HG03060 (cell line): ENCODE measurements around the gene PFN3.
"Not testable (repeated sequence)": the region's sequence is repeated elsewhere in the genome, so short reads cannot be mapped to it uniquely, and the experiment has no call there.

Experiments used
- ATAC-seq: cut with Tn5 transposase; IDR thresholded peaks from one replicate; pipeline ENCODE4 v1.9.1; 2021; ENCODE audit warnings: low read depth, moderate number of reproducible peaks; ENCODE audit not compliant: unreplicated experiment

The PFN3 gene

DNA sequence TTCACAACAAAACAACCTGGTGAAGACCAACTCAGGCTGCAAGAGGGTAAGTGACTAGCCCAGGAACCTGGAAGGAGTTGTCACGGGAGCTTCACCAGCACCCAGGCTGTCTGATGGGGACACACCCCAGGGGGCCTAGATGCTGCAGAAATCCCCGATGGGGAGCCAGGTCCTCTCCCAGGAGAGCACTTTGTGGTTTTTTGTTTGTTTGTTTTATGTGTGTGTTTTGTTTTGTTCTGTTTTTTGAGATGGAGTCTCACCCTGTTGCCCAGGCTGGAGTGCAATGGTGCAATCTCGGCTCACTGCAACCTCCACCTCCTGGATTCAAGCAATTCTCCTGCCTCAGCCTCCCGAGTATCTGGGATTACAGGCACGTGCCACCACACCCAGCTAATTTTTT is 24.9 kb downstream of the PFN3 start:
- not testable (repeated sequence) for ATAC-seq

DNA sequence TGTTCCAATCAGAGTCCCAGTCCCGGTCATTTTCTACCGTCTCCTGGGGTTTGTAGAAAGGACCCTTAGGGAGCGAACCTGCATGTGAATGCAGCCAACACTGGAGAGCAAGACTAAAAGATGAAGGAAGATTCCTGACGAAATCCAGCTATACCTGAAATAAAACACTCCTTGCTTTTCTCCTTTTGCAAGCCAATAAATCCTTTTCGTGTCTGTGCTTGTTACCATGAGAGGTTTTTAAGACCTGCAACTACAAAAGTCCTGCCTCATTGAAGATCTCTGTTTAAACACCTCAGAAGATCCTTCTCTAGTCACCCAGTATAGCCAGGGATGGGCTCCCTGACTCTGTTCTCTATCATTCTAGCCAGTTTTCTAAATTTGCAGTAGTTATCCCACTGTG is 26.2 kb downstream of the PFN3 start:
- ATAC-seq: no peak

DNA sequence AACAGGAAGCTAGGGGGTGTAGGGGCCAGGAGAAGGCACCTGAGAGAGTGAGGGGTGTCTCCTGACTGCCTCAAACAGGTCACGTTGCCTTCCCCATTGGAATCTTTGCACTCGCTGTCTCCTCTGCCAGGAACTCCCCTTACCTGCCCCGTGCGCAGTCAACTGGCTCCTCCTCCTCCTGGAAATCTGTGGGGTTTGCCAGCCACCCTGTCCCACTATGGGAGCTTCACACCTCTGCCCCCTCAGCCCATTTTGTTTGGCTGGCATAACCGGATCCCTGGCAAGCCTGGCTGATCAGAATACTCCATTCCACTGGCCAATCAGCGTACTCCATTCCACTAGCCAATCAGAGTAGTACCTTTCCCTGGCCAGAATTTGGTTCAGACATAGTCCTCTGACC is 26.7 kb downstream of the PFN3 start:
- no peak for ATAC-seq

DNA sequence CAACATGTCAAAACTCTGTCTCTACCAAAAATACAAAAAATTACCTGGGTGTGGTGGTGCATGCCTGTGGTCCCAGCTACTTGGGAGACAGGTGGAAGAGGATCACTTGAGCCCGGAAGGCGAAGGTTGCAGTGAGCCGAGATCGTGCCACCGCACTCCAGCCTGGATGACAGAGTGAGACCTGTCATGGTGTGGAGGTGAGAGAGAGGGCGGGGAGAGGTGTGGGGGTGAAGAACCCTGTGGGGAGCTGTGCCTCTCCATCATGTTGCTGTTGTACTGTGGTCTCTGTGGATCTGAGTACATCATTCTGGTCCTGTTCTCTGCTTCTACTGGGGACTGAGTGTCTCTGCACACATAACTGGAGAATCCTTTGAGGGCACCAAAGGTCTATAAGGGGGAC is 27.6 kb downstream of the PFN3 start:
- no peak for ATAC-seq

DNA sequence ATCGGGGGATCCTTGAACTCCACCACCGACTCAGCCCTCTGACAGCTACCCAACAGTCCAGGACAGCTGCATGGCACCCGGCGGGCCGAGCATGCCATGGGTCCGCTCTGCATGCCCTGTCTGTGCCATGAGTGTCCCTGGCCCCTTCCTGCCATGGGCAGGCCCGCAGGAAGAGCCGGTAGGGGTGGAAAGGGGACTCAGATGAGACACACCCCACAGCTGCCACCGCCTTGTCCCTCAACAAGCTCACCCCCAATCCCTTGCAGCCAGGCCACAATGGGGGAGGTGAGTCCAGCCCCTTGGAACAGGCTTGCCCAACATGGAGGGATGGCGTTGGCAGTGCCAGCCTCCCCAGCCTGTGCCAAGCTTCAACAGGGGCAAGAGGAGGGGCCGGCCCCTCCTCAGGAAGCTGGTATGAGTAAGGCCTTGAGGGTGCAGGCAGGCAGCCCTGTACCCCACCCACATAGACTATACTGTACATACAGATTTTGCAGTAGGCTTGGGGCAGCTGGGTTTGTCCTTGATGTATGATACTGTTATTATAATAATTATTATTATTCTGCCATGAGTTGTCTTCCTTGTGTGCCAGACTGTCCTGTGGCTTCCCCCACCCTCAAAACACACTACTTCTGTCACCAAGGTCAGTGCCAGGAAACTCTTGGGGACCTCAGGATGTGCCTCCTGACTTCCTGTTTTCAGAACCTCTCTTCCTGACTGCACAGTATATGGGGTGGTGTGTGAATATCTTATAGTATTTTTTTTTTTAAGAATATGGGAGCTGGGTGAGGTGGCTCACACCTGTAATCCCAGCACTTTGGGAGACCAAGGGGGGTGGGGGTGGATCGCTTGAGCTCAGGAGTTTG is 28.2 kb downstream of the PFN3 start:
- ATAC-seq: no peak

- ATAC-seq: no peak
Measured at GRCh38 chr5:177371120-177372033, 29.1 kb downstream of the PFN3 start.

DNA sequence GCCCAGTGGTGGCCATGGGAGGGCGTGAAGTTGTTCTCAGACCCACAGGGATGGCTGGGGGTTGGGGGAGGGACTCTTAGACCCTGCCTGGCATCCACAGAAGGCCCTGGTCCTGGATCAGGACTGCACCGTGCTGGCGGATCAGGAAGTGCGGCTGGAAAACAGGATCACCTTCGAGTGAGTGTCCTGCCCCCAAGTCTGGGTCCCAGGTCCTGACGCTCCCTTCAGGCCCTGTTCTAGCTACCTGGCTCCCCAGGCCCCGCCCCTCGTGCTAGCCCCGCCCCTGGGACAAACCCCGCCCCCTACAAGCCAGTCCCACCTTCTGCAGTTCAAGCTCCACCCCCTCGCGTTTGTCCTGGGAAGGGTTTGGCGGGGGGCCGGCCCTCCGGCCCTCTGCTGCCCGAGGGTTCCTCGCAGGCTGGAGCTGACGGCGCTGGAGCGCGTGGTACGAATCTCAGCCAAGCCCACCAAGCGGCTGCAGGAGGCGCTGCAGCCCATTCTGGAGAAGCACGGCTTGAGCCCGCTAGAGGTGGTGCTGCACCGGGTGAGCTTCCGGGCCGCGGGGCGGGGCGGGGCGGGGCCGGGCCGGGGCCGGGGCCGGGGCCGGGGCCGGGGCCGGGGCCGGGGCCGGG is 29.9 kb downstream of the PFN3 start:
- peak; percentile 51 for ATAC-seq

DNA sequence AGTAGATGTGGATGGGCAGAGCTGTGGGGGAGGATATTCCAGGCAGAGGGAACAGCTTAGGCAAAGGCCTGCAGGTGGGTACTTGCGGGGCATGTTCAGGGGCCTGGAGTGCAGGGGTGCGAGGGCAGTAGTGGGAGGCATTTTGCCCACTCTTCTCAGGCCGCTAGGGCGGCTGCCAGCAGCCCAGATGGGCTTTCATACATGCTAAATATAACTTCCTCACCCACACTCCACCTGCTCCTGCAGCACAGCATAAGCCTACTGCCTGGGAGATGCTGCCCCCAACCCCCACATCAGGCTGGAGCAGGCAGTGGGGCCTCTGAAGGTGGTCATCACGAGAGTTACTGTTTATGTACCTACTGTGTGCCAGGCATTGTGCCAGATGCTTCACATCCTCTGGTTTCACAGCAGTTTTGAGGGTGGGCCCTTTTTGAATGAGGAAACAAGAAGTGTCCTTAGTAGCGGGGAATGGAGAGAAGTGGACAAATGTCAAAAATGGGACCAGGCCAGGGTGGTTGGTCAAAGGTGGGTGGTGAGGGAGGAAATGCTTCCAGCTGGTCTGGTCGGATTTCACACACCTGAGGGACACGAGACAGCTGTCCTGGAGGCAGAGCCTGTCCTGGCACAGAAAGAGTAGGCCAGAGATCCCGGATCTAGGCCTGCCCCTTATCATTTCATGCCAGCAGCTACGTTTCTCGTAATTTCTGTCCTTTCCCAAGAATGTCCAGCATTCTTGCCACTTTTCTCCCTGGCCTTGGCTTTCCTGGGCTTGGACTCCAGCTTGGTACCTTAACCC is 30.6 kb downstream of the PFN3 start:
- no peak for ATAC-seq

DNA sequence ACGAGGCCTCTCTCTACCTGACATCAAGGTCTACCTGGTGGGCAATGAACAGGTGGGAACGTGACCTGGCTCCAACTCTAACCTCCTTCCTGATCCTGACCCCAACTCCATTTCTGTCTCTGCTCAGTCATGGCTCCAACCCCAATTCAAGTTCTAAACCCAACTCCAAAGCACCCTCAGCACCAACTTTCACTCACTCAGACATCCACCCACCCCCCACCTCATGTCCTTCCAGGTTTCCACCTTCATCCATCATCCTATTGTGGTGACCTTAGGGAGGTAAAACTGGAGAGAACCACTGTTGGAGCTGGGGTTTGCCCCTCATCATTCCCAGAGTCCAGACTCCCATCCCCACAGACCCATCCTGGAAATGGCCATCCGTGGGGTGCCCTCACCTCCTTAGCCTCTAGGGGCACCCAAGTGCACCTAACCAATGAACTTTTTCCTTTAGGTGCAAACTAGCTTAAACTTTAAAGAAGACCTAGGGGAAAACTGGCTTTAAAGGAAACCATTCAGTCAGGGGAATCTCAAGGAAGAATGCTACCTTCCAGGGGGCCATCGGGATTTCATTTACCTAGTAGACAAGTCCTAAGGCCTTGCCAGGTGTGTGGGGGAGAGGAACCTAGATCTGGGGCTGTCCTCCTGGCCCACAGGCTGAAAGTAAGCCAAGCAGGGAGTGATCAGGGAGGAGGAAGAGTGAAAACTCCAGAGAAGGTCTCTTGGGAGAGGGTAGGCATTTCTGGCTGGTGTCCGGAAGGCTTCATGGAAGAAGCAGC is 31.4 kb downstream of the PFN3 start:
- no peak for ATAC-seq

DNA sequence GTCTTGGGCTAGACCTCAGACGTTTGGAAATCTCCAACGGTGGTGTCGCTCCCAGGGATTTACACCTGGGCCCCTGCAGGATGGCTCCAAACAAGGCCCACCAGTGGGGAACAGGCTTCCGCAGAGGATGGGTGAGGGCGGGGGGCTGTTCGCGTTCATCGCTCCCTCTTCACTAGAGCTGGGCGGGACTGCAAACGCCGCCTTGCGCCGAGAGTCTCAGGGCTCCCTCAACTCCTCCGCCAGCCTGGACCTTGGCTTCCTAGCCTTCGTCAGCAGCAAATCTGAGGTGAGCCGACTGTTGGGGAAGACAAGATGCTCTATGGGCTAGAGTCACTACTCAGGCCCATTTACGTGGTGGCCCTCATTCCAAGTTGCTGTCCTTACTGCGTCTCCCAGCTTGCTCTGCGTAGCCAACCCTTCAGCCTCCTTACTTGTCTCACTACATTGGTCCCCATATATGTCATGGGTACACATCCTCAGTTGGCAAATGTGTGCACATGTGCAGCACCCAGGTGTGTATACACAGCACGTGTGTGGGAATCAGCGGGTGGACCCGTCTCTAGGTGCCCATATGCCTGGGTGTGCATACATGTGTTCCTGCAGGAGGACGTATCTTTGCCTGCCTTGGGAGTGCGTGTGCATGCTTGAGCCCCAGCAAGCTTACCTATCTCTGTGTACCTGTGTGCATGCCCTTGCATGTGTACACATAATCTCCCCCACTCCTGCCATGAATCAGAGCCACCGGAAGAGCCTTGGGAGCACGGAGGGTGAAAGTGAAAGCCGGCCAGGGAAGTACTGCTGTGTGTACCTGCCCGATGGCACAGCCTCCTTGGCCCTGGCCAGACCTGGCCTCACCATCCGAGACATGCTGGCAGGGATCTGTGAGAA is 32.2 kb downstream of the PFN3 start:
- ATAC-seq: no peak

- no peak for ATAC-seq
Measured at GRCh38 chr5:177367323-177367848, 33.1 kb downstream of the PFN3 start.

DNA sequence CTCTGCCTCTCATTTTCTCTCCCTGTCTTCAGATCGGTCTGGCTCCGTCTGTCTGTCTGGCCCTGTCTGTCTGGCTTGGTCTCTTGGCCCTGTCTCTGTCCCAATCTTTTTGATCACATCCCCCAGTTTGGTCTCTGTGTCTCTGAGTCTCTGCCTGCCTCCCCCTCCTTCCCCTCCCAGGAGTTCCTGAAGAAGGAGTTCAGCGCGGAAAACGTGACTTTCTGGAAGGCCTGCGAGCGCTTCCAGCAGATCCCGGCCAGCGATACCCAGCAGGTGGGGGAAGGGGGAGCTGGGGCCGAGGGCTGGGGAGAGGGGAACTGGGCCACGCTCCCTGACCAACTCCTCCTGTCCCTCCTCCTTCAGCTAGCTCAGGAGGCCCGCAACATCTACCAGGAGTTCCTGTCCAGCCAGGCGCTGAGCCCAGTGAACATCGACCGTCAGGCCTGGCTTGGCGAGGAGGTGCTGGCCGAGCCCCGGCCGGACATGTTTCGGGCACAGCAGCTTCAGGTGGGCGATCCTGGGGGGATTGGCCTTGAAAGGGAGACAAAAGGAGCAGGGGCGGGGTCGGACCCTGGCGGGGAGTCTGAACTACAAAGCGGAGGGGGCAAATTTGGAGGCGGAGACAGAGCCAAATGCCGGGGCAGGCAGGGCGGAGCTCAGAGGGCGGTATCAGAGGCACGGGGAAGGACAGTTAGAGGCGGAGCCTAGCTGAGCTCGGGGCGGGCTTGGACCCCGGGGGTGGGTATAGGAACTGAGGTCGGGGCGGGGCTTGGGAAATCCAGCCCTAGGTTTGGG is 33.7 kb downstream of the PFN3 start:
- ATAC-seq: no peak

DNA sequence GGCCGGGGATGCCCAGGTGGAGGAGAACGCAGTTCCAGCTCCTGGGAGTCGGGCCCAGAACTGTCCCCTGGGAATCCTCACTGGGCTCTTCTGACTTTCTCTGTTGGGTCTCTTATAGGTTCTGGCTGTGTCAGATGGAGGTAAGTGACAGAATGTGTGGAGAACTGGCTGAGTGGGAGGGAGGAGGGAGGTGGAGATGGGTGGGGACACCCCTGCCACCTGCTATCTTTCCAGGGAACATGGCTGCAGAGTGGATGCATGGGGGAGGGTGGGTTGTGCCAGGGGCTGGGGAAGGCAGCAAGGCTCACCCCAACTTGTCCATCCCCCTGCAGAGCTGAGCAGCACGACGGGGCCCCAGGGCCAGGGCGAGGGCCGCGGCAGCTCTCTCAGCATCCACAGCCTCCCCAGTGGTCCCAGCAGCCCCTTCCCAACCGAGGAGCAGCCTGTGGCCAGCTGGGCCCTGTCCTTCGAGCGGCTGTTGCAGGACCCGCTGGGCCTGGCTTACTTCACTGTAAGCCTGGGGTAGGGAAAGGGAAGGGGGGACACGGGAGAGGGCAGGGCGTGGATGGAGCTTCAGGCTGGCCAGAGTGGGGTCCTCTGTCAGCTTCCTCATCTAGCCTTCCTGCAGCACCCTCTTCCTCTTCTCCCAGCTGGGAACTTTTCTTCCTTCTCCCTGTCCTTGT is 34.5 kb downstream of the PFN3 start:
- ATAC-seq: no peak

GRCh38 chr5:177364159-177364962 is 36.1 kb downstream of the PFN3 start:
- no peak for ATAC-seq

DNA sequence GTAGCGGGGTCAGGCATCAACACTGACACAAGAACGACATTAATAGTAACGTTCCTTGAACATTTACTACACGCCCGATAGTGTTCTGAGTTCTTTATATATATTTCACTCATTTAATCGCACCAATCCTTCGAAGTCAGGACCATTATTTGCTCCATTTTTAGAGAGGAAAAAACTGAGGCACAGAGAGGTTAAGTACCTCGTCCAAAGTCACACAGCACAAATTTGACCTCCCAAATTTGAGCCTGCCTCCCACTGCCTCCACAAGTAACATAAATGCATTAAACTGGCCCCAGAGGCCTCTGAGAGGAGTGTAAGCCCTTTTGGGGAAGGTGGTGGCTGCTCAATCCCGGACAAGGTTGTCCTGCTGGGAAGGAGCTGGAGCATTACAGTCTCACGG is 36.9 kb downstream of the PFN3 start:
- no peak for ATAC-seq
